K562 (cell line): ENCODE data around the gene SLC43A1.

ENCODE experiments used
- GATAD2B ChIP-seq: fragments of 450-650 bp; IDR thresholded peaks from 2 replicates; pipeline ENCODE4 v1.6.1; 2017; ENCODE audit warnings: mild to moderate bottlenecking, borderline replicate concordance
- KAT2B ChIP-seq: IDR thresholded peaks from one replicate; pipeline ENCODE4 v1.6.1; 2012; ENCODE audit warnings: low read depth, mild to moderate bottlenecking, control low read depth, inconsistent platforms, low read length, moderate library complexity
- POLR2A ChIP-seq: fragments of 450-650 bp; conservative IDR thresholded peaks from 2 replicates; pipeline ENCODE4 v1.6.1; 2016
- POU5F1 ChIP-seq: fragments of 150-350 bp; IDR thresholded peaks from 2 replicates; pipeline ENCODE4 v1.6.1; 2014; ENCODE audit warnings: borderline replicate concordance, low read length, low read depth, mild to moderate bottlenecking; ENCODE audit not compliant: partially characterized antibody
- SETDB1 ChIP-seq: IDR thresholded peaks from one replicate; pipeline ENCODE4 v1.6.1; 2012; ENCODE audit warnings: low read length, control low read depth, inconsistent platforms
- SNRNP70 ChIP-seq: fragments of 200-400 bp; formaldehyde crosslinking; optimal IDR thresholded peaks from 2 replicates; pipeline ENCODE3; 2017; ENCODE audit warnings: low read depth, low read length
- TAF1 ChIP-seq: IDR thresholded peaks from 2 replicates; pipeline ENCODE4 v1.6.1; 2011; ENCODE audit warnings: mild to moderate bottlenecking, low read length, moderate library complexity; ENCODE audit not compliant: insufficient read depth, control insufficient read depth, severe bottlenecking; ENCODE audit errors: extremely low read depth
- ZNF197 ChIP-seq: fragments of 200-800 bp; sonication (Bioruptor generic); IDR thresholded peaks from 2 replicates; pipeline ENCODE4 v1.6.1; 2016; ENCODE audit warnings: low read depth, missing genetic modification characterization, missing compliant biosample characterization
- ZNF263 ChIP-seq: sonication (generic); formaldehyde crosslinking; IDR thresholded peaks from 2 replicates; pipeline ENCODE4 v1.8.0; 2022; ENCODE audit warnings: mild to moderate bottlenecking, missing genetic modification reagents, borderline replicate concordance
- TF ChIP-seq, protein P1 (sequence below), 2 experiments: fragments of 450-650 bp in 1 of 2; sonication (generic) in 1 of 2; formaldehyde crosslinking in 1 of 2; IDR thresholded peaks; 2 replicates each; pipeline versions ENCODE4 v1.7.1 to v1.9.0; 2016 to 2022; ENCODE audit warnings: inconsistent platforms in 1 of 2, mild to moderate bottlenecking in 1 of 2, missing genetic modification reagents in 1 of 2

DNA sequence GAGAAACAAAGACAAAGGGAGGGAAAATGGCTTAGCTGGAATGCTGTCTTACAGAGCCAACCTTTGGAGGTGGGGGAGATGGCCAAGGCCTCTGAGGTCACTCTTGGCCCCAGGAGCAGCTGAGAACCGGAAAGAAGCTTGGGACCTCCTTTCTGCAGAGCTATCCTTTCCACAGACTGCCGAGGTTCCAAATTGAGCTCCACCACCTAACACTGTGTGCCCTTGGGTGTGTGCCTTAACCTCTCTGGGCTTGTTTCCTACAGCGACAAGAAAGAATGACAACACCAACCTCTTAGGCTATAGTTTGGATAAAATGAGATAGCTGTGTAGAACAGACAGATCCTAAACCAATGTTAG lies 32.0 kb downstream of the SLC43A1 start:
- no peak for TF ChIP-seq ZNF197
- no peak for TF ChIP-seq SETDB1
- TF ChIP-seq ZNF263 (CRISPR knock-in tag) = no peak
- no peak for TF ChIP-seq POLR2A
- TF ChIP-seq, protein P1, sequence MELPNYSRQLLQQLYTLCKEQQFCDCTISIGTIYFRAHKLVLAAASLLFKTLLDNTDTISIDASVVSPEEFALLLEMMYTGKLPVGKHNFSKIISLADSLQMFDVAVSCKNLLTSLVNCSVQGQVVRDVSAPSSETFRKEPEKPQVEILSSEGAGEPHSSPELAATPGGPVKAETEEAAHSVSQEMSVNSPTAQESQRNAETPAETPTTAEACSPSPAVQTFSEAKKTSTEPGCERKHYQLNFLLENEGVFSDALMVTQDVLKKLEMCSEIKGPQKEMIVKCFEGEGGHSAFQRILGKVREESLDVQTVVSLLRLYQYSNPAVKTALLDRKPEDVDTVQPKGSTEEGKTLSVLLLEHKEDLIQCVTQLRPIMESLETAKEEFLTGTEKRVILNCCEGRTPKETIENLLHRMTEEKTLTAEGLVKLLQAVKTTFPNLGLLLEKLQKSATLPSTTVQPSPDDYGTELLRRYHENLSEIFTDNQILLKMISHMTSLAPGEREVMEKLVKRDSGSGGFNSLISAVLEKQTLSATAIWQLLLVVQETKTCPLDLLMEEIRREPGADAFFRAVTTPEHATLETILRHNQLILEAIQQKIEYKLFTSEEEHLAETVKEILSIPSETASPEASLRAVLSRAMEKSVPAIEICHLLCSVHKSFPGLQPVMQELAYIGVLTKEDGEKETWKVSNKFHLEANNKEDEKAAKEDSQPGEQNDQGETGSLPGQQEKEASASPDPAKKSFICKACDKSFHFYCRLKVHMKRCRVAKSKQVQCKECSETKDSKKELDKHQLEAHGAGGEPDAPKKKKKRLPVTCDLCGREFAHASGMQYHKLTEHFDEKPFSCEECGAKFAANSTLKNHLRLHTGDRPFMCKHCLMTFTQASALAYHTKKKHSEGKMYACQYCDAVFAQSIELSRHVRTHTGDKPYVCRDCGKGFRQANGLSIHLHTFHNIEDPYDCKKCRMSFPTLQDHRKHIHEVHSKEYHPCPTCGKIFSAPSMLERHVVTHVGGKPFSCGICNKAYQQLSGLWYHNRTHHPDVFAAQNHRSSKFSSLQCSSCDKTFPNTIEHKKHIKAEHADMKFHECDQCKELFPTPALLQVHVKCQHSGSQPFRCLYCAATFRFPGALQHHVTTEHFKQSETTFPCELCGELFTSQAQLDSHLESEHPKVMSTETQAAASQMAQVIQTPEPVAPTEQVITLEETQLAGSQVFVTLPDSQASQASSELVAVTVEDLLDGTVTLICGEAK (IDR thresholded peaks at IDR 0.05) = no peak
- TF ChIP-seq, protein P1 (CRISPR knock-in tag; IDR thresholded peaks at IDR 0.05) = no peak
- no peak for TF ChIP-seq GATAD2B
- TF ChIP-seq KAT2B = no peak
- no peak for TF ChIP-seq SNRNP70
- TF ChIP-seq POU5F1 = no peak
- no peak for TF ChIP-seq TAF1
